HG02623 (cell line): Measurements from ENCODE around the gene ARPC1B.
"Not testable (repeated sequence)": the region's sequence is repeated elsewhere in the genome, so short reads cannot be mapped to it uniquely, and the experiment has no call there.

Source experiments
- ATAC-seq: cut with Tn5 transposase; IDR thresholded peaks from one replicate; pipeline ENCODE4 v1.9.1; 2021; ENCODE audit warnings: moderate library complexity; ENCODE audit not compliant: unreplicated experiment

The ARPC1B gene

GRCh38 chr7:99387239-99387635 is 12.7 kb downstream of the ARPC1B start:
- not testable (repeated sequence) for ATAC-seq

GRCh38 chr7:99387912-99388311 is 13.4 kb downstream of the ARPC1B start:
- no peak for ATAC-seq

GRCh38 chr7:99389772-99390171 is 15.2 kb downstream of the ARPC1B start:
- no peak for ATAC-seq

- ATAC-seq, result no peak
Measured at GRCh38 chr7:99390941-99391602, 16.5 kb downstream of the ARPC1B start.

- ATAC-seq, result no peak
Measured at GRCh38 chr7:99392046-99392445, 17.5 kb downstream of the ARPC1B start.

GRCh38 chr7:99392659-99393354 is 18.3 kb downstream of the ARPC1B start:
- ATAC-seq, result no peak

GRCh38 chr7:99393355-99394187 is 19.0 kb downstream of the ARPC1B start:
- no peak for ATAC-seq

GRCh38 chr7:99394188-99394502 is 19.6 kb downstream of the ARPC1B start:
- ATAC-seq, result no peak

- no peak for ATAC-seq
Measured at GRCh38 chr7:99395616-99396327, 21.2 kb downstream of the ARPC1B start.

GRCh38 chr7:99396418-99397296 is 22.1 kb downstream of the ARPC1B start:
- ATAC-seq, result no peak

- no peak for ATAC-seq
Measured at GRCh38 chr7:99397297-99397983, 22.9 kb downstream of the ARPC1B start.

GRCh38 chr7:99398891-99399445 is 24.4 kb downstream of the ARPC1B start:
- ATAC-seq, result no peak

- no peak for ATAC-seq
Measured at GRCh38 chr7:99399597-99399996, 25.1 kb downstream of the ARPC1B start.

GRCh38 chr7:99402854-99403253 is 28.3 kb downstream of the ARPC1B start:
- no peak for ATAC-seq

- no peak for ATAC-seq
Measured at GRCh38 chr7:99403764-99404163, 29.2 kb downstream of the ARPC1B start.

- ATAC-seq, result no peak
Measured at GRCh38 chr7:99404235-99404976, 29.9 kb downstream of the ARPC1B start.

- ATAC-seq, result no peak
Measured at GRCh38 chr7:99404977-99405320, 30.4 kb downstream of the ARPC1B start.

- ATAC-seq, result no peak
Measured at GRCh38 chr7:99406557-99406956, 32.0 kb downstream of the ARPC1B start.

GRCh38 chr7:99407872-99408378 is 33.4 kb downstream of the ARPC1B start:
- no peak for ATAC-seq
